GM19324 (cell line): ENCODE measurements around the gene SHANK2.
"Not testable (repeated sequence)": the region's sequence is repeated elsewhere in the genome, so short reads cannot be mapped to it uniquely, and the experiment has no call there.

Source experiments
- ATAC-seq: cut with Tn5 transposase; IDR thresholded peaks from one replicate; pipeline ENCODE4 v1.9.1; 2021; ENCODE audit warnings: mild to moderate bottlenecking, moderate library complexity; ENCODE audit not compliant: unreplicated experiment, low FRiP score

SHANK2 gene

DNA sequence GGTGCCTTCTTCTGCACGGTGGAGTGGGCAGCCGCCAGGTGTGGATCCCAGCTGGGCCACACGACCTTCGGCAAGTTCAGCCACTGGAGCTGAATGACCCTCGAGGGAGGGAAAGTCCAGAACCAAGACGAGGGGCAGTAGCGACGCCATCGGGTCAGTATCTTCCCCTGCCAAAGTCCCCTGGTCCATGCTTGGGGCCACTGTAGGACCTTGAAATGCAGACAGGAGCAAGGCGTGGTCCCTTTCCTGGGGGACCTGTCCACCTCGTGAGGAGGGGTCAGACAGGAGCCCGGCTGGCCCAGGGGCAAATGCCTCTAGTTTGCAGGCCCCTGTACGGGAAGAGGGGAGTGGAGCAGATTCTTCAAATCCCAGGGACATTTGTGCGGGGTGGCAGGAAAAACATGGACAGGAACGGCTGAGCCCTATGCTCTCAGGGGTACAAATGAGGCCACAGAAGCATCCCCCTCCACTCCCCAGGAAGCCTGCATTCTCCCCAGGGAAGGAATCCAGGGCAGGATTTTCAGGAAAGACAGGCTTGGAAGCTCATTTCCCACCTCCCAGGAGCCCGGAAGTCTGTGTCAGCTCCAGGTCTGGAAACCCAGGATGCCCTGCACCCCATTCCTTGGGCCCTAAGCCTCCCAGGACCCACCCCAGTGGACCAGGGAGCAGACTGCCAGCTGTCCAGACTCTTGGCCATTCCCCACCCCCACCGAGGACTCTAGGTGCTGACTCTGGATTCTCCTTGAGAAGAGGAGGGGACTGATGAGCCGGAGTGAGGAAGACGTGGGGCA is 6.6 kb downstream of the SHANK2 start:
- ATAC-seq: no peak

GRCh38 chr11:71244116-71244810 is 8.1 kb downstream of the SHANK2 start:
- ATAC-seq: no peak

GRCh38 chr11:71242391-71242790 is 10.0 kb downstream of the SHANK2 start:
- ATAC-seq: no peak

DNA sequence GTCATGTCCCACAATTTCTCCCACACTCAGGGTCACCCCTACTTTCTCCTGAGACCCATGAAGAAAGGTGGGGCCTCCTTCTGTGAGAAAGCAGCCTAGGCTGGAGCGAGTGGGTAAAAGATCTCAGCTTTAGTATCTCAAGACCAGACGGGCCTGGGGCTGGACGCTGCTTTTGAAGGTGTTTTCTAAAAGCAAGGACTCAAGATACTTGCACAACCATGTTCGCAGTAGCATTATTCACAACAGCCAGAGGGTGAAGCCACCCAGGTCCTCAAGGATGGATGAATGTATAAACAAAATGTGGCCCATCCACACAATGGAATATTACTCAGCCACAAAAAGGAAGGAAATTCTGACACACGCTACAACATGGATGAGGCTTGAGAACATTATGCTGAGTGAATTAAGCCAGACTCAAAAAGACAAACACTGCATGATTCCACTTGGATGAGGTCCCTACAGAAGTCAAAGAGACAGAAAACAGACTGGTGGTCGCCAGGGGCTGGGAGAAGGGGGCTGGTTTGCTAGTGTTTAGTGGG is 10.6 kb downstream of the SHANK2 start:
- no peak for ATAC-seq

- no peak for ATAC-seq
Measured at GRCh38 chr11:71240865-71241691, 11.3 kb downstream of the SHANK2 start.

- ATAC-seq: no peak
Measured at GRCh38 chr11:71240061-71240690, 12.2 kb downstream of the SHANK2 start.

GRCh38 chr11:71239581-71239980 is 12.8 kb downstream of the SHANK2 start:
- ATAC-seq: no peak

DNA sequence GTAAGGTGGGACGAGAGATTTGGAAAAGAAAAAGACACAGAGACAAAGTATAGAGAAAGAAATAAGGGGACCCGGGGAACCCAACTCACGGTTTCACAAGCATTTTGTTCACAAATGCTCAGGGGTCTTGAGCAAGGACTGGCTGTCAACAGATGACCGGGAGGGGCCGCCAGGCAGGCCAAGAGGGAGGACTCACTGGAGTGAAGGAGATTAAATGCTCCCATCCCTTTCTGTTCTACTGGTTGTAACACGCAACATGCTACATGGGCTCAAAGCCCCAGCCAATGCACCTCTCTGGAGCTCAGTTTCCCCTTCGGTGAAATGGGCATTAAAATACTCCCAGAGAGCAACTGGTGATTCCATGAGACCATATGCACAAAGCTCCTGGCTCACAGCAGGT is 13.4 kb downstream of the SHANK2 start:
- ATAC-seq: no peak

GRCh38 chr11:71238285-71238875 is 14.0 kb downstream of the SHANK2 start:
- ATAC-seq: no peak

DNA sequence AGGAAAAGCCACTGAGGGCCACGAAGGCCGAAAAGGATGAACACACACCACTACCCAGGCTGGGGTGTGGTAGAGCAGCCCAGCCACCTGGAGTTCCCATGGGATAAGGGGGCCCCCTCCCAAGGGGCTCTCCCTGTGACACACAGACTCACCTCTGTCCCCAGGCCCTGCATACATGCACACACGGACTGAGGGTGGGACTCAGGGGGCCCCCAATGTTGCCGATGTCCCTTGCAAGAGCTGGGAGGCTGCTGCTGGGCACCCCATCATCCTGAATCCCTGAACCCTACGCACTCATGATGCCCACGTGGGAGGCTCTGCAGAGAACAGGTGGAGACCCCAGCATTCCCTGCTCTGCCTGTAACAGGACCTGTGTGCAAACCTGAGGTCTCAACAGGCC is 14.5 kb downstream of the SHANK2 start:
- no peak for ATAC-seq

- ATAC-seq: no peak
Measured at GRCh38 chr11:71236836-71237475, 15.4 kb downstream of the SHANK2 start.

- no peak for ATAC-seq
Measured at GRCh38 chr11:71235719-71236118, 16.7 kb downstream of the SHANK2 start.

- not testable (repeated sequence) for ATAC-seq
Measured at GRCh38 chr11:71233896-71234852, 18.2 kb downstream of the SHANK2 start.

GRCh38 chr11:71232364-71232763 is 20.0 kb downstream of the SHANK2 start:
- no peak for ATAC-seq

DNA sequence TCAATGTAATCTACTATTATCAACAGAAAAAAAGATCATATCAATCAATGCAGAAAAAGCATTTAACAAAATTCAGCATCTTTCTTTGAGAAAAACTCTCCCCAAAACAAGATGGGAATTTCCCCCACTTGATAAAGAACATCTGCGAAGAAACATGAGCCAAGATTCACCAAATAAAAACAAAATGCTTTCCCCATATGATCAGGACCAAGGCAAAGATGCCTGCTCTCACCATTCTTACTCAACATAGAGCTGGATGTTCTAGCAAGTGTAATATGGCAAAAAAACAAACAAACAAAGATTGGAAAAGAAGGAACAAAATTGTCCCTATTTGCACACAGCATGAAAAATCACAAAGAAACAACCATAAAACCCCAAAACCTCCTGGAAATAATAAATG is 23.4 kb downstream of the SHANK2 start:
- ATAC-seq: no peak

- ATAC-seq: no peak
Measured at GRCh38 chr11:71227058-71227659, 25.2 kb downstream of the SHANK2 start.

GRCh38 chr11:71223671-71224660 is 28.4 kb downstream of the SHANK2 start:
- no peak for ATAC-seq
